Large intestine (tissue), 3 donors: Measurements from ENCODE around the gene VARS1. TPM values are rescaled to one million over a fixed set of nuclear protein-coding genes. Genes with fewer than 3 reads are reported as not detected.
"Not testable (repeated sequence)": the region's sequence is repeated elsewhere in the genome, so short reads cannot be mapped to it uniquely, and the experiment has no call there.

Source experiments
- DNase-seq, 2 donors: peaks; one replicate each; pipeline versions ENCODE4 v3.0.0 to v3.0.0-alpha.2; 2013
- H3K27ac ChIP-seq: one replicate; pipeline ENCODE4 v1.5.1; 2013; ENCODE audit warnings: low read length
- H3K27me3 ChIP-seq: 2 replicates; pipeline ENCODE4 v1.6.1; 2013; ENCODE audit warnings: low read length; ENCODE audit not compliant: control insufficient read depth, insufficient read depth
- H3K36me3 ChIP-seq: 2 replicates; pipeline ENCODE4 v1.6.1; 2013; ENCODE audit warnings: low read length; ENCODE audit not compliant: control insufficient read depth, insufficient read depth
- H3K4me1 ChIP-seq: one replicate; pipeline ENCODE4 v1.6.1; 2013; ENCODE audit warnings: low read length; ENCODE audit not compliant: control insufficient read depth, insufficient read depth
- H3K4me3 ChIP-seq: one replicate; pipeline ENCODE4 v1.5.1; 2013; ENCODE audit warnings: low read length
- H3K9me3 ChIP-seq: one replicate; pipeline ENCODE4 v1.6.1; 2013; ENCODE audit warnings: mild to moderate bottlenecking, low read depth, low read length, moderate library complexity; ENCODE audit not compliant: control insufficient read depth
- WGBS: methylation state at CpG from one replicate; pipeline ENCODE4 v1.1.5; 2013; ENCODE audit warnings: low lambda C conversion rate; ENCODE audit not compliant: insufficient coverage; 5-methylcytosine and 5-hydroxymethylcytosine counted together
- polyA plus RNA-seq: library from polyadenylated mRNA; unstranded; fragments of 120-200 nt; gene quantifications from one replicate; pipeline ENCODE4 v1.2.1, GENCODE V29; 2013

The VARS1 gene
- polyA plus RNA-seq, 1 donor: 34.2 TPM

GRCh38 chr6:31811645-31812044 is 16.1 kb upstream of the VARS1 start:
- H3K27ac ChIP-seq: no peak overlapping the region
- no peak overlapping the region for H3K4me3 ChIP-seq
- WGBS: no CpG with 5 or more reads among the region's 12 CpGs
- DNase-seq: no peak
- H3K9me3 ChIP-seq: no peaks in the 10 kb centered on the region
- H3K36me3 ChIP-seq: no peaks in the 10 kb centered on the region
- no peaks in the 10 kb centered on the region for H3K27me3 ChIP-seq
- peaks cover 8% of the 10 kb centered on the region for H3K4me1 ChIP-seq

GRCh38 chr6:31808599-31808998 is 13.0 kb upstream of the VARS1 start:
- not testable (repeated sequence) for H3K27me3 ChIP-seq, H3K4me3 ChIP-seq, H3K27ac ChIP-seq, H3K4me1 ChIP-seq, H3K36me3 ChIP-seq, H3K9me3 ChIP-seq, DNase-seq
- WGBS: no CpG with 5 or more reads among the region's 10 CpGs

- Histone ChIP-seq H3K27me3 (no peaks in the 10 kb centered on the region), H3K9me3 (no peaks in the 10 kb centered on the region), H3K4me1 (peaks cover 6% of the 10 kb centered on the region), H3K27ac (peak within 1 kb of the TSS; percentile 89), H3K4me3 (peak within 1 kb of the TSS; percentile 65), H3K36me3 (peaks cover 5% of the 10 kb centered on the region)
- WGBS: no CpG with 5 or more reads among the region's 51 CpGs
- DNase-seq: peak; percentile 98
These were observed 11.1 kb upstream of the VARS1 start, which contains the start of gene LSM2 for GRCh38 chr6:31806470-31807272. LSM2 (minus strand) TSS chr6:31806966; CDS start chr6:31806757, 209 bp downstream.

GRCh38 chr6:31805939-31806469 is 10.5 kb upstream of the VARS1 start:
- 80% methylated on average over 1 of the region's 7 CpGs for WGBS
- Histone ChIP-seq H3K4me3 (peak overlapping the region; percentile 65), H3K9me3 (no peaks in the 10 kb centered on the region), H3K27ac (peak overlapping the region; percentile 89), H3K4me1 (peaks cover 6% of the 10 kb centered on the region), H3K36me3 (peaks cover 8% of the 10 kb centered on the region), H3K27me3 (no peaks in the 10 kb centered on the region)
- DNase-seq: peak in 1 of 2 donors; percentile 14

GRCh38 chr6:31801031-31801927 is 5.7 kb upstream of the VARS1 start:
- H3K4me3 ChIP-seq, H3K27ac ChIP-seq: not testable (repeated sequence)
- WGBS: no CpG with 5 or more reads among the region's 8 CpGs

GRCh38 chr6:31799781-31800180 is 4.2 kb upstream of the VARS1 start:
- DNase-seq: no peak
- 89% methylated on average over 1 of the region's 12 CpGs for WGBS
- Histone ChIP-seq H3K4me3 (no peak overlapping the region), H3K9me3 (no peaks in the 10 kb centered on the region), H3K27me3 (no peaks in the 10 kb centered on the region), H3K27ac (no peak overlapping the region), H3K4me1 (no peaks in the 10 kb centered on the region), H3K36me3 (peaks cover 12% of the 10 kb centered on the region)

More at GRCh38 chr6:31801031-31801927, 5.7 kb upstream of the VARS1 start:
- not testable (repeated sequence) for DNase-seq, H3K27me3 ChIP-seq, H3K4me1 ChIP-seq, H3K9me3 ChIP-seq
- H3K36me3 ChIP-seq: peaks cover 12% of the 10 kb centered on the region

GRCh38 chr6:31797588-31797987 is 2.0 kb upstream of the VARS1 start:
- H3K27me3 ChIP-seq: no peaks in the 10 kb centered on the region
- no peak for DNase-seq
- no peak overlapping the region for H3K4me3 ChIP-seq
- H3K9me3 ChIP-seq: no peaks in the 10 kb centered on the region
- no peak overlapping the region for H3K27ac ChIP-seq
- peaks cover 13% of the 10 kb centered on the region for H3K36me3 ChIP-seq
- WGBS: no CpG with 5 or more reads among the region's 5 CpGs
- H3K4me1 ChIP-seq: no peaks in the 10 kb centered on the region

- Histone ChIP-seq H3K9me3 (no peaks in the 10 kb centered on the region), H3K27me3 (no peaks in the 10 kb centered on the region), H3K4me3 (no peak overlapping the region), H3K36me3 (peaks cover 16% of the 10 kb centered on the region), H3K27ac (no peak overlapping the region), H3K4me1 (no peaks in the 10 kb centered on the region)
- no peak for DNase-seq
- no CpG with 5 or more reads among the region's 2 CpGs for WGBS
These were observed 1.4 kb upstream of the VARS1 start for GRCh38 chr6:31796993-31797385.

GRCh38 chr6:31794866-31795615 is 511 bp downstream of the VARS1 start:
- peak overlapping the region; percentile 72 for H3K27ac ChIP-seq
- H3K4me1 ChIP-seq: no peaks in the 10 kb centered on the region
- H3K27me3 ChIP-seq: no peaks in the 10 kb centered on the region
- no peaks in the 10 kb centered on the region for H3K9me3 ChIP-seq
- H3K4me3 ChIP-seq: peak overlapping the region; percentile 95
- peaks cover 18% of the 10 kb centered on the region for H3K36me3 ChIP-seq
- 0% methylated on average over 2 of the region's 44 CpGs for WGBS
- no peak for DNase-seq
